Stimulated activated CD4-positive, alpha-beta T cell treated with anti-CD3 and anti-CD28 coated beads, Interleukin-1b, Interleukin-23, amount 100 ng/mL, for 4 hours (primary cell): ENCODE results near the gene FAM117B.
"Not testable (repeated sequence)": the region's sequence is repeated elsewhere in the genome, so short reads cannot be mapped to it uniquely, and the experiment has no call there.

Source experiments
- DNase-seq, 2 donors: peaks; one replicate each; pipeline ENCODE4 v3.0.0-alpha.2; 2020; ENCODE audit warnings: low read depth in 2 of 2

FAM117B gene

DNA sequence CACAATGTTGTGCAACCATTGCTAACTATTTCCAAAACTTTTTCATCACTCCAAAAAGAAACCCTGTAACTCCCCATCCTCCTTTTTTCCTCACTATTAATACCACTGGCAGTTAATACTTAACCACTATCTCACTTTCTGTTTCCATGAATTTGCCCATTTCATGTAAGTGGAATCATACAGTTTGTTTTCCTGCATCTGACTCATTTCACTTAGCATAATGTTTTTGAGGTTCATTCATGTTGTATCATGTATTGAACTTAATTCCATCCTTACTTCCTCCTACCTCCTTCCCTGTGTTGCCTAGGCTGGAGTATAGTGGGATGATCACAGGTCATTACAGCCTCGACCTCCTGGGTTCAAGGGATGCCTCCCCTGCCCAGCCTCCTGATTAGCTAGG is 68.3 kb downstream of the FAM117B start:
- no peak for DNase-seq

DNA sequence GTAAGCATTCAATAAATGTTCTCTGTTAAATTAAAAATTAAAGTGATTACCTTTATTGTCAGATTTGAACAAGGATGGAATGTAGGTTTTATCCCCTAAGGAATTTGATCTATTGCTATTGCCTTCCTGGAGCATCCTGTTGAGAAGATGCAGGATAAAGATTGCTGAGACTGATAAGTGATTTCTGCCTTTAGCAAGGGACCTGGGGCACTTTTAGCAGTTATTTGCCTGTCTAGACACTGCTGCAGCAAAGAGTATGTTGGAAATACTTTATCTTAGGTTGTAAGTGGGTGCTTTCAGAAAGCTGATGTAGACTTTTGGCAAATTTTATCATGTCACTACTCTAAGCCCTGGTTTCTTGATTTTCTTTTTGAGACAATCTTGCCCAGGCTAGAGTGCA is 69.5 kb downstream of the FAM117B start:
- DNase-seq: no peak

DNA sequence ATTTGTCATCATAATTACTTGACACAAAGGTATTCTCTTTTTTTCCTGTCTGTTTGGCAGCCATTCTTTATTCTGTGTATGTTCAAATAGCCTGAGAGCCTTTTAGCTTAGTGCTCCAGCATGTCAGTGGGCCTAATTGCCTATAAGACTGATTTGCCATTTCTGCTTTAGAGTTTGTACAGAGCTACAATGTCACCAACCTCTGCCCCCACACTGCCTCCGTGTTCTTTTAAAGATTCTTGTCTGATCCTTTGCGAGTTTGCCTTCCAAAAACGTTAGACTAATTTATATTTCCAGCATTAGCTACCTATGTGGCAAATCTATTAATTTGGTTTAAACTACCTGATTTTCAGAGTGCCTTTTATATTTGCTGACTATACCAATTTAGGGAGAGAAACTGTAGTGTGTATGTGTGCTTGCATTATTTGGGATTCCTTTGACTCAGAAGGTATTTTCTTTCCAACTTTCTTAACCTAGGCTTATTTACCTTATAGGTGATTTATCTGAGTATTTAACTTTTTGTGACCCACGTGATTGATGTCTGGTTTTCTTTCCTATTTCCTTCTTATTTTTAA is 70.8 kb downstream of the FAM117B start:
- DNase-seq: no peak

DNA sequence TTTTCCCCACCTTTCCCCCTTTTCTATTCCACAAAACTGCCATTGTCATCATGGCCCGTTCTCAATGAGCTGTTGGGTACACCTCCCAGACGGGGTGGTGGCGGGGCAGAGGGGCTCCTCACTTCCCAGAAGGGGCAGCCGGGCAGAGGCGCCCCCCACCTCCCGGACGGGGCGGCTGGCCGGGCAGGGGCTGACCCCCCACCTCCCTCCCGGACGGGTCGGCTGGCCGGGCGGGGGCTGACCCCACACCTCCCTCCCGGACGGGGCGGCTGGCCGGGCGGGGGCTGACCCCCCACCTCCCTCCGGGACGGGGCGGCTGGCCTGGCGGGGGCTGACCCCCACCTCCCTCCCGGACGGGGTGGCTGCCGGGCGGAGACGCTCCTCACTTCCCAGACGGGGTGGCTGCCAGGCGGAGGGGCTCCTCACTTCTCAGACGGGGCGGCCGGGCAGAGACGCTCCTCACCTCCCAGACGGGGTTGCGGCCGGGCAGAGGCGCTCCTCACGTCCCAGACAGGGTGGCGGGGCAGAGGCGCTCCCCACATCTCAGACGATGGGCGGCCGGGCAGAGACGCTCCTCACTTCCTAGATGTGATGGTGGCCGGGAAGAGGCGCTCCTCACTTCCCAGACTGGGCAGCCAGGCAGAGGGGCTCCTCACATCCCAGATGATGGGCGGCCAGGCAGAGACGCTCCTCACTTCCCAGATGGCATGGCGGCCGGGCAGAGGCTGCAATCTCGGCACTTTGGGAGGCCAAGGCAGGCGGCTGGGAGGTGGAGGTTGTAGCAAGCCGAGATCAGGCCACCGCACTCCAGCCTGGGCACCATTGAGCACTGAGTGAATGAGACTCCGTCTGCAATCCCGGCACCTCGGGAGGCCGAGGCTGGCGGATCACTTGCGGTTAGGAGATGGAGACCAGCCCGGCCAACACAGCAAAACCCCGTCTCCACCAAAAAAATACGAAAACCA is 80.5 kb downstream of the FAM117B start:
- DNase-seq: not testable (repeated sequence)

DNA sequence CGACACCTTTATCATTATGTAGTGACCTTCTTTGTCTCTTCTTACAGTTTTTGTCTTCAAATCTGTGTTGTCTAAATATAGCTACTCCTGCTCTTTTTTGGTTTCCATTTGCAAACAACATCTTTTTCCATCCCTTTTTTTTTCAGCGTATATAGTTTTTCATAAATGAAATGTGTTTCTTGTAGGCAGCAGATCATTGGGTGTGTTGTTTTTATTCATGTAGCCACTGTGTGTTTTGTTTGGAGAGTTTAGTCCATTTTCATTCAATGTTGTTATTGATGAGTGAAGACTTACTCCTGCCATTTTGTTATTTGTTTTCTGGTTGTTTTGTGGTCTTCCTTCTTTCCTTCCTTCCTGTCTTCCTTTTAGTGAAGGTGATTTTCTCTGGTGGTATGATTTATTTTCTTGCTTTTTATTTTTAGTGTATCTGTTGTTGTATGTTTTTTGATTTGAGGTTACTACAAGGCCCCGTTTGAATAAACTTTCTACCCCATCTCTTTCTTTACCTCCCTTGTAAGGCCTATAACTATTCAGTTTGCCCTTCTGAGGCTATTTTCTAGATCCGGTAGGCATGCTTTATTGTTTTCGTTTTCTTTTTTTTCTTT is 81.4 kb downstream of the FAM117B start:
- no peak for DNase-seq

DNA sequence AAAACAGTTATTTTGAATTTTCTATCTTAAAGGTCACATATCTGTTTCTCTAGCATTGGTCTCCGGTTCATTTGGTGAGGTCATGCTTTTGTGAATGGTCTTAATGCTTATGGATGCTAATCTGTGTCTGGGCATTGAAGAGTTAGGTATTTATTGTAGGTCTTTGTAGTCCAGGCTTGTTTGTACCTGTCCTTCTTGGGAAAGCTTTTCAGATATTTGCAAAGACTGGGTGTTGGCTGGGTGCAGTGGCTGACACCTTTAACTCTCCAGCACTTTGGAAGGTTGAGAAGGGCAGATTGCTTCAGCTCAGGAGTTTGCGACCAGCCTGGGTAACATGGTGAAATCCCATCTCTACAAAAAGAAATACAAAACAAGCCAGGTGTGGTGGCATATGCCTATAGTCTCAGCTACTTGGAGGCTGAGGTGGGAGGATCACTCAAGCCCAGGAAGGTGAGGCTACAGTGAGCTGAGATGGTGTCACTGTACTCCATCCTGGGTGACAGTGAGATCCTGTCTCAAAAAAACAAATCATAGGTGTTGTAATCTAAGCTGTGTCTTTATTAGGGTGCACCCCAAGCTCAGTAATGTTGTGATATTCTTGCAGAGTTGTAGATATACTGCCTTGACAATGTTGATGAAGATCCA is 82.3 kb downstream of the FAM117B start:
- DNase-seq: no peak

DNA sequence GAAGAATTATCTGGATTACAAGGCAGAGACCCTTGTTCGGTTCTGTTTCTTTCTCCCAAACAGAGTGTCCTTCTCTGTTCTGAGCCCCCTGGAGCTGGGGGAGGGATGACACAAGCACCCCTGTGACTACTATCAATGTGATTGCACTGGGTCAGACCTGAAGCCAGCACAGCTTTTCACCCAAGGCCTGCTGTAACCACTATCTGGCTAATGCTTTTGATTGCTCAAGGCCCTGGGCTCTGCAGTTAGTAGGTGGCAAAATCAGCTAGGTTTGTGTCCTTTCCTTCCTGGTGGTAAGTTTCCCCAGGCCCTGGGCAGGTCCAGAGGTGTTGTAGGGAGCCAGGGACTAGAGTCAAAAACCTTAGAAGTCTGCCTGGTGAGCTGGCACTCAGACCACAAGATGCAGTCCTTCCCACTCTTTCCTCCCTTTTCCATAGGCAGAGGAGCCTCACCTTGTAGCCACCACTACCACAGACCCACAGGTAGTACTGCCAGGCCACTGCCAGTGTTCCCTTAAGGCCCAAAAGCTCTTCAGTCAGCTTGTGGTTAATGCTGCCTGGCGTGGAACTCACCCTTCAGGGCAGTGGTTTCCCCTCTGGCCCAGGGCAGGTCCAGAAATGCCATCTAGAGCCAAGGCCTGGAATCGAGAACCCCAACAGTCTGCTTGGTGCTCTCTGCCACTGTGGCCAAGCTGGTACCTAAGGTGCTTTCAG is 83.0 kb downstream of the FAM117B start:
- DNase-seq: no peak

DNA sequence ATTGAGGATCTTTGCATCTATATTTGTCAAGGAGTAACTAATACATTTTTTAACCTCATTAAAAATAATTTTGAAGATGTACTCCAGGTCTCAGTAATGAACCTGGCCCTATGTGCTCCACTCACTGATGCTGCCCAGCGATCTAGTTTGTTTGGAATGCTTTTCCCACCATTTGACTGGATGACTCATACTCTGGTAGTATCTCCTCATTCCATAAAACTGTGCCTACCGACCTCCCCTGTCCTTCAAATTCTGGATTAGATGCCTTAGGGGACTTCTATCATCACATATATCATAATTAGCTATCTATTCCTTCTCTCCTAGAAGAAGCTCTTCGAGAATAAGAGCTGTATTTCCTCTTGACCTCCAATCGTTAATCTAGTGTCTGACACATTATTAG is 83.8 kb downstream of the FAM117B start:
- no peak for DNase-seq

DNA sequence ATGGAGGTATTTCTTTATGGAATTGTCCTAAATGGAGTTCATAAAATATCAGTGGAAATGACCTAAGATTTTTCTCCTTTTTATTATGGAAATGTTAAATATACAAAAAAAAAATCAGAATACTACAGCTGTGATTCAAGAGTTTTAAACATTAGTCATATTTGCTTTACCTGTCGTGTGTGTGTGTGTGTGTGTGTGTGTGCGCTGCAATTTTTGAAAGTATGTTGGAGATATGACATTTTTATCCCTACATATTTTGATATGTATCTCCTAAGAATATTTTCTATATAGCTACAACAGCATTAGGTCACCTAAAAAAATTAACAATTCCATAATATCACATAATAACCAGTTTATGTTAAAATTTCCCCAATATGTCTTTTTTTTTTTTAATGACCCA is 85.5 kb downstream of the FAM117B start:
- DNase-seq: no peak

DNA sequence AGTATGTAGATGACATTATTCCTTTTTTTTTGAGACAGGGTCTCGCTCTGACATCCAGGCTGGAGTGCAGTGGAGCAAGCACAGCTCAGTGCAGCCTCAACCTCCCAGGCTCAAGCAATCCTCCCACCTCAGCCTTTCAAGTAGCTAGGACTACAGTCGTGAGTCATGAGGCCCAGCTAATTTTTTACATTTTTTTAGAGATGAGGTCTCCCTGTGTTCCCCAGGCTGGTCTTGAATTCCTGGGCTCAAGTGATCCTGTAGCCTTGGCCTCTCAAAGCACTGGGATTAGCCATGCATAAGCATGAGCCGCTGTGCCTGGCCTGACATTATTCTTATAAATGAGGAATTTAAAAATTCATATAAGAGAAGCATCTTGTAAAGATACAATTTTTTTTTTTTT is 86.9 kb downstream of the FAM117B start:
- DNase-seq: no peak

DNA sequence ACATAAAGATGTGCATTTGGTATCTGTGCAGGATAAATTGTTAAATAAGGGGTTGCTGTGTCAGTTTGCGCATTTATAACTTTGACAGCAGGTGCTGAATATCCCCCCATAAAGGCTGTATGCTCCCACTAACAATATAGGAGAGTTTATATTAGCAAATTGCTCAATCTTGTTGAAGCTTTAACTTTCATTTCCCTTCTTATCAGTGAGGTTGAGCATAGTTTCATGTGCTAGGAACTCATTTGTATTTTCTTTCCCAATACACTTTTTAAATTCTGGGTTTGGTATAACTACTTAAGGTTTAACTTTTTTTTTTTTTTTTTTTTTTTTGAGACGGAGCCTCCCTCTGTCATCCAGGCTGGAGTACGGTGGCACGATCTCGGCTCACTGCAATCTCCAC is 89.0 kb downstream of the FAM117B start:
- DNase-seq: no peak

DNA sequence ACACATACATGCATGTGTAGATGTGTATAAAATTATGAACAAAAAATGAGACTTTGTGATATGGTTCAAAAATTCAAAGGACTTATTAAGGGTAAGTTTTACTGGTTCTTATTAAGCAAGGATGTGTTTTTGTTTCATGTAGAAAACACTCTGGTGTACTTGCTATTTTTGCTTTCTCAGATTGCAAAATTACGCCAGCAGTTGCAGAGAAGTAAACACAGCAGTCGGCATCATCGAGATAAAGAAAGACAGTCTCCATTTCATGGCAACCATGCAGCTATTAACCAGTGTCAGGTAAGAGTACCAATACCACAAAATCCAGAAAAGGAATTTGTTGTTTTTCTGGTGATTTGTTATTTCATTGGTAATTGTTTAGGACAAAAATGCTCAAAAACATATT is 91.3 kb downstream of the FAM117B start:
- no peak for DNase-seq

DNA sequence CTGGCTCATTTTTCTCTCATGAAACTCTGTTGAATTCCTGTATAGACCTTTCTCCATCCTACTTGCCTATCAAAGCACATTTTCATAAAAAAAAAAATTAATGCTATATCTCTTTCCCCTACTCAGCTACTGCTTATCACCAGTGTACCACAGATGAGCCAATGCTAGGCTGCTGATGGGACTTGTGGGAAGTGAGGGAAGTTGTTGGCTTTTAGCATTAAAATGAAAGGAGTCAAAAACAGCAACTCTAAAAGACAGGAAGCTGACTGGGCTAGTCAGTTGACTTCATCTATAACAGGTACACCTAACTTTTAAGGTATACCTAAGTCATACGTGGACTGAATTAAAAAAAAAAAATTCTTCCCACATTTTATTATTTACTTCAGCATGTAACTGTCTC is 102.1 kb downstream of the FAM117B start:
- no peak for DNase-seq

DNA sequence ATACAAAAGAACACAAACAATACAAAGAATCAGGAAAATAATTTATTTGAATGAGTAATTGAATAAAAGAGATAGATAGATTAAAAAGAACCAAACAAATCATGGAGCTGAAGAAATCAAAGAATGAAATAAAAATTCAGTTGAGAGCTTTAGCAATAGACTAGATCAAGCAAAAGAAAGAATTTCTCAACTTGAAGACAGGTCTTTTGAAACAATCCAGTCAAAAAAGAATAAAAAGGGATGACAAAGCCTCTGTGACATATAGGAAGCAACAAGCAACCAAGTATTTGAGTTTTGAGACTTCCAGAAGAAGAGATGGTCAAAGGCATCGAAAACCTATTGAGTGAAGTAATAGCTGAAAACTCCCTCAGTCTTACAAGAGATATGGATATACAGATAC is 108.8 kb downstream of the FAM117B start:
- no peak for DNase-seq

DNA sequence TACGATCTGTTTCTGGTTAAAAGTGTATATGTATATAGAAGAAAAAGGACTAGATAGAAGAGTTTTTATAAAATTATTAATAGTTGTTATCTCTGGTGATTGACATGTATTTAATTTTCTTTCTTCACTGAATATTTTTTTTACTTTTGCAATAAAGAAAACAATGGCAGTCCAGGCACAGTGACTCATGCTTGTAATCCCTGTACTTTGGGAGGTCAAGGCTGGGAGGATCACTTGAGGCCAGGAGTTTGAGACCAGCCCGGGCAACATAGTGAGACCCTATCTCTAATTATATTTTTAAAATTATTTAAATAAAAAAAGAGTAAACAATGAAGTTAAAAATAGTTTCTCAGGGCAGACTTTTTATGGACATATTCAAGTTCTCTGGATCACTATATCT is 114.7 kb downstream of the FAM117B start:
- DNase-seq: no peak

DNA sequence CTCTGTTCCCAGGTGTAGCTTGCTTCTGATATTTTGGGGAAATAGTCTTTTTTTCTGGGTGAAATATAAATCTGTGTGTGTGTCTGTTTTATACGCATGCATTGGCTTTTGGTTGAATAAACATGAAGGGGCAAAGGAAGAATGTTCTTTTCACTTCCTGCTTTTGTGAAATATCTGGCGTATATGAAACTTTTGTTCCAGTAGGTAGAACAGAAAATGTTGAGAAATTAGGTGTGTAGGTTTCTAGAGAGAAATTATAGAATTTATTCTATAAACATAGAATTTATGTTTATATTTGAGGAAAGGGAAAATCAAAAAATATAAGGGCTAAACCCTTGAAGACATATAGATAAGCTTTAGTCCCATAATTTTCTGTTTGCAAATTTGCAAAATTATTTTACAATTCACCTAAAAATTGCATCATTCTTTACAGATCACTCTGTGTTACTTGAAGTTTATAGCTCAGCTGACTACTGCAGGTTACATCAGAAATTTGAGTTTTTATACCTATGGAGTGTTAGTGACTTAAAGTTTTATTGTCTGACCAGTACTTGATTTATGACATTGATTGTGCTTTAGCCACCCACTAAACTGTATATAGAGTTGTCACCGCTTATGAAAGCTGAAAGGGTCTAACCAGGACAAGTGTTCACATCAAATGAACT is 116.1 kb downstream of the FAM117B start:
- DNase-seq: no peak

DNA sequence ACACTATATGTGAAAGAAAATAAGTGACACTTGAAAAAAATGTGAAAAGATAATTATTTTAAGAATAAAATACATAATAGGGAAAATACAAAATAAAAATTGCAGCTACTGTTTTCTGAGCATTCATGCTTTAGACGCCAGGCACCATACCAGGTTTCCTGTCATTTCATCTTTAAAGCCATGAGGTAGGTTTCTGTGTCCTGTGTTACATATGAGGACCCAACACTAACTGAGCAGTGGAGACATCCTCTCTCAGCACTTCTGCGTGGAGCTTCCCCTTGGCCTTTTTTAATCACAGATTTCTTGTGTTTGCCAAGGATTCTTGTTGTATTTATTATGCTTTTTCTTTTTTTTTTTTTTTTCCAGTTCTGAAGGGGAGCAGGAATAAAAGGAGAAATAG is 117.3 kb downstream of the FAM117B start:
- no peak for DNase-seq

DNA sequence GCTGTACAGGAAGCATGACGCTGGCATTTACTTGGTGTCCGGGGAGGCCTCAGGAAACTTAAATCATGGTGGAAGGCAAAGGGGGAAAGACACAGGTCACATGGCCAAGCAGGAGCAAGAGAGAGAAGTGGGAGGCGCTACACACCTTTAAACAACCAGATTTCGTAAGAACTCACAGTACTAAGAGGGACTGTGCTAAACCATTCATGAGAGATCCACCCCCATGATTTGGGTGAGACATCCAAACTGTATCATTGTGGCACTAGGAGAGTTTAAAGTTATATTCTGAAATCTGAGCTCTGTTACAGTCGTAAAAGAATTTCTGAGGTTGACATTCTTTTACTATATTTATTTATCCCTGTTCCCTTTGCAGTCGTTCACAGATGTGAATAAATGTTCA is 120.2 kb downstream of the FAM117B start:
- no peak for DNase-seq

DNA sequence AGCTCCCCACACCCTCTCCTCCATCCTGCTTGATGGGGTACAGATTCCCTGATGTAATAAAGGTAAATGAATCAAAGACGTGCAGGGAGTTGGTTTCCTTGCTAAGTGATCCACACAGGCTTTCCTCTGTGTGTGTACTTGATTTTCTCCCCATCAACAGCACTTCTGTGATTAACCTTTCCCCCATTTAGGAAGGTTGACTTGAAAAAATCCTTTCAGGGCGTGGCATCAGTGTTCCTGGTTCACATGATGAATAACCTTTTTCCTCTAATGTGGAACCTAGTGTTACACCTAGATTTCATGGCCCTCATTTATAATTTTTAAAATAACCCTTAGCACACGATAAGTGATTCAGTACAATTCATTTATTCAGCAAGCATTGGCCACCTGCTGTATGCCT is 121.8 kb downstream of the FAM117B start:
- DNase-seq: no peak

DNA sequence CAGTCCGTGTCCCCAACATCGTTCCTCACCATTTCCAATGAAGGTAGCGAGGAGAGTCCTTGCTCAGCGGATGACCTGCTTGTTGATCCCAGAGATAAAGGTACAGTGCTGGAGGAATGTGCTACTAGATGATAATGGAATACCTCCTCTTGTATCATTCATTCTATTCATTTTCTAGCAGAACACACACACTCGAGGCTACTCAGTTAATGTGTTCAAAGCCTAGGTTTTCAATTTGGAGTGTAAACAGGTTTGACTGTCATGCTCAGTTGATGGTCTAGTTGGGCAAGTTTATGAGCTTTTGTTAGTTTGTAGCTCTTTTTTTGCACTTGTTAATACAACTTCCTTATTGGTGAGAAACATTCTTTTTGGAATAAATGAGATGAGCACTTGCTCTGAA is 122.6 kb downstream of the FAM117B start:
- DNase-seq: no peak

DNA sequence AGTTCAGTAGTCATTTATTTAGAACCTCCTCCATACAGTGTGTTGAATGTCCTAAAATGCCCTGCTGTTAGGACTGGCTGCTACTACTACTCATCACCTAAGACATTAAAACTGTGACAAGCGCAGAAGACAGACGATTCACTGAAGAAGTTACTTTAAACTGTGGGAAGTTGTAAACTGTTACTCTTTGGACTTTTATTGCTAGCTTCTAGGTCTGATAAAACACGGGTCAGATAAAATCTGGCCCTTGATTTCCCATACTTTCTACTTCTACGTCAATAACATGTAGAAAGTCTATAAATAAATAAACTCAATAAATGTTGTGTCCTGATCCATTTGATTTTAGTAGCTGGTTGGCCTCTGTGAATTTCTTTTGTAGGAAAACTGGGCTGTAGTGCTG is 123.4 kb downstream of the FAM117B start:
- no peak for DNase-seq
